ENCODE measurements around the gene SNX14.
"Not testable (repeated sequence)": the region's sequence is repeated elsewhere in the genome, so short reads cannot be mapped to it uniquely, and the experiment has no call there.

The SNX14 gene

GRCh38 chr6:85593438-85594196 is at the start of gene SNX14:
SNX14 (minus strand) TSS chr6:85593858; CDS start chr6:85593718, 140 bp downstream.
- in situ Hi-C loops (cut with HindIII; ENCODE audit: low sequenced_read_pairs), result loop anchor here (5.0 kb wide), 1 partner anchor 84 kb away; no protein-coding TSS in a partner anchor

- in situ Hi-C loops (cut with HindIII; ENCODE audit: low sequenced_read_pairs), result loop anchor here (5.0 kb wide), 2 partner anchors 34 to 36 kb away; no protein-coding TSS in a partner anchor
Measured at GRCh38 chr6:85642774-85643536, 49.3 kb upstream of the SNX14 start, which contains the start of gene SYNCRIP. SYNCRIP (minus strand) TSS chr6:85642886; CDS start chr6:85641439, 1,447 bp downstream.

- in situ Hi-C loops (cut with HindIII; ENCODE audit: low sequenced_read_pairs), result loop anchor here (5.0 kb wide), 2 partner anchors 35 kb away; no protein-coding TSS in a partner anchor
Measured at GRCh38 chr6:85641897-85642773, 48.5 kb upstream of the SNX14 start.

- in situ Hi-C loops (cut with HindIII; ENCODE audit: low sequenced_read_pairs), result loop anchor here (5.0 kb wide), 2 partner anchors 34 to 36 kb away; no protein-coding TSS in a partner anchor
Measured at GRCh38 chr6:85641522-85641896, 47.9 kb upstream of the SNX14 start.

GRCh38 chr6:85640821-85641220 is 47.2 kb upstream of the SNX14 start:
- in situ Hi-C loops (cut with HindIII; ENCODE audit: low sequenced_read_pairs), result loop anchor here (5.0 kb wide), 2 partner anchors 34 to 36 kb away; no protein-coding TSS in a partner anchor

GRCh38 chr6:85637579-85637978 is 43.9 kb upstream of the SNX14 start:
- in situ Hi-C loops (cut with HindIII; ENCODE audit: low sequenced_read_pairs), result no loop called here

GRCh38 chr6:85632164-85632942 is 38.7 kb upstream of the SNX14 start:
- in situ Hi-C loops (cut with HindIII; ENCODE audit: low sequenced_read_pairs), result no loop called here

- in situ Hi-C loops (cut with HindIII; ENCODE audit: low sequenced_read_pairs), result not testable (repeated sequence)
Measured at GRCh38 chr6:85631117-85631516, 37.5 kb upstream of the SNX14 start.

- in situ Hi-C loops (cut with HindIII; ENCODE audit: low sequenced_read_pairs), result no loop called here
Measured at GRCh38 chr6:85628353-85628752, 34.7 kb upstream of the SNX14 start.

- in situ Hi-C loops (cut with HindIII; ENCODE audit: low sequenced_read_pairs), result no loop called here
Measured at GRCh38 chr6:85620308-85620707, 26.6 kb upstream of the SNX14 start.

GRCh38 chr6:85614780-85615179 is 21.1 kb upstream of the SNX14 start:
- in situ Hi-C loops (cut with HindIII; ENCODE audit: low sequenced_read_pairs), result no loop called here

GRCh38 chr6:85612690-85613474 is 19.2 kb upstream of the SNX14 start:
- in situ Hi-C loops (cut with HindIII; ENCODE audit: low sequenced_read_pairs), result no loop called here

- in situ Hi-C loops (cut with HindIII; ENCODE audit: low sequenced_read_pairs), result no loop called here
Measured at GRCh38 chr6:85610182-85610895, 16.7 kb upstream of the SNX14 start.

- in situ Hi-C loops (cut with HindIII; ENCODE audit: low sequenced_read_pairs), result no loop called here
Measured at GRCh38 chr6:85602100-85602499, 8.4 kb upstream of the SNX14 start.

- in situ Hi-C loops (cut with HindIII; ENCODE audit: low sequenced_read_pairs), result no loop called here
Measured at GRCh38 chr6:85600713-85601313, 7.2 kb upstream of the SNX14 start.

GRCh38 chr6:85594197-85594930 is 706 bp upstream of the SNX14 start:
- in situ Hi-C loops (cut with HindIII; ENCODE audit: low sequenced_read_pairs), result loop anchor here (5.0 kb wide), 1 partner anchor 83 kb away; no protein-coding TSS in a partner anchor

- in situ Hi-C loops (cut with HindIII; ENCODE audit: low sequenced_read_pairs), result loop anchor here (5.0 kb wide), 1 partner anchor 85 kb away; no protein-coding TSS in a partner anchor
Measured at GRCh38 chr6:85592033-85592432, 1.6 kb downstream of the SNX14 start.

Data from endothelial cell of hepatic sinusoid (primary cell).